Measurements from ENCODE around the gene PBXIP1.

The PBXIP1 gene

GRCh38 chr1:154955718-154956543 is at the start of gene PBXIP1:
TSS of gene PBXIP1 (minus strand) at chr1:154956099. CDS start at chr1:154953721, 2,378 bp downstream.
- peak; percentile 91 for DNase-seq (ENCODE audit: low spot score)

- no peak for DNase-seq (ENCODE audit: low spot score)
These were observed 49.4 kb upstream of the PBXIP1 start for GRCh38 chr1:155005076-155006011.

GRCh38 chr1:155004352-155005075 is 48.6 kb upstream of the PBXIP1 start:
- DNase-seq (ENCODE audit: low spot score) = no peak

GRCh38 chr1:155003766-155004351 is 48.0 kb upstream of the PBXIP1 start:
- peak; percentile 62 for DNase-seq (ENCODE audit: low spot score)

GRCh38 chr1:155003227-155003765 is 47.4 kb upstream of the PBXIP1 start:
- peak; percentile 64 for DNase-seq (ENCODE audit: low spot score)

- DNase-seq (ENCODE audit: low spot score) = peak; percentile 65
These were observed 46.7 kb upstream of the PBXIP1 start, which contains the start of gene ZBTB7B for GRCh38 chr1:155002464-155003226. TSS of gene ZBTB7B (plus strand) at chr1:155002802. CDS start at chr1:155014661, 11,859 bp downstream.

- peak; percentile 99 for DNase-seq (ENCODE audit: low spot score)
These were observed 46.0 kb upstream of the PBXIP1 start for GRCh38 chr1:155001675-155002463.

GRCh38 chr1:155001425-155001674 is 45.5 kb upstream of the PBXIP1 start:
- no peak for DNase-seq (ENCODE audit: low spot score)

GRCh38 chr1:155000726-155001424 is 45.0 kb upstream of the PBXIP1 start:
- peak; percentile 95 for DNase-seq (ENCODE audit: low spot score)

- no peak for DNase-seq (ENCODE audit: low spot score)
These were observed 44.5 kb upstream of the PBXIP1 start for GRCh38 chr1:155000411-155000725.

- DNase-seq (ENCODE audit: low spot score) = peak; percentile 75
These were observed 43.9 kb upstream of the PBXIP1 start for GRCh38 chr1:154999571-155000410.

GRCh38 chr1:154998818-154999570 is 43.1 kb upstream of the PBXIP1 start:
- DNase-seq (ENCODE audit: low spot score) = peak; percentile 88

GRCh38 chr1:154998201-154998780 is 42.4 kb upstream of the PBXIP1 start:
- peak; percentile 39 for DNase-seq (ENCODE audit: low spot score)

- DNase-seq (ENCODE audit: low spot score) = peak; percentile 39
These were observed 41.2 kb upstream of the PBXIP1 start for GRCh38 chr1:154996966-154997701.

GRCh38 chr1:154995301-154995983 is 39.5 kb upstream of the PBXIP1 start:
- peak; percentile 52 for DNase-seq (ENCODE audit: low spot score)

GRCh38 chr1:154994591-154994990 is 38.7 kb upstream of the PBXIP1 start:
- DNase-seq (ENCODE audit: low spot score) = peak; percentile 32
